Right lung (tissue), 5 donors: Measurements from ENCODE around the gene GLI3. TPM values are rescaled to one million over a fixed set of nuclear protein-coding genes. Genes with fewer than 3 reads are reported as not detected.

Experiments
- DNase-seq, 2 donors: peaks; one replicate each; pipeline ENCODE4 v3.0.0-alpha.2; 2013
- polyA plus RNA-seq, 5 donors: library from polyadenylated mRNA; unstranded; fragments of 120-200 nt; gene quantifications; one replicate each; pipeline versions ENCODE4 v1.2.1 to v1.2.3, GENCODE V29; 2013; ENCODE audit warnings: inconsistent platforms in 1 of 5, low replicate concordance in 1 of 5; ENCODE audit not compliant: insufficient read length in 5 of 5, insufficient read depth in 1 of 5

Gene GLI3
- polyA plus RNA-seq, 5 donors, result 26.5 to 35.8 (median 28.7) TPM

DNA sequence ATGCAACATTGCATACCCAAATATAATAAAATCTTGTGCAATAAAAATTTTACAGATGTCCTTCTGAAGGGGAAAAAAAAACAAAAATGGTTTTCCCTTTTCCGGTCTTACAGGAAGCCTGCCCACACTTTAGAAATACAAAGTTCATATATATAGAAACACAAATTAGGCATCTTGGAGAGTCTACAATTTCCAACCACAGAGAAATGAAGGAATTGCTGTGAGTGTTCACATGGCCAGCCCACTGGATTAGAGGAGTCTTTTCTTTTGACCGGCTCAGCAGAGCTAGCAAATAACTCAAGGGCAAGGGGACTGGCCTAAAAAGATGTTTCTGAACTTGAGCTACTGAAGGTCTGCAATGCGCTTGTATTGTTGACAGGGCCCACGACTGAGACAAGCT, 92.4 kb downstream of the GLI3 start:
- DNase-seq, result no peak

DNA sequence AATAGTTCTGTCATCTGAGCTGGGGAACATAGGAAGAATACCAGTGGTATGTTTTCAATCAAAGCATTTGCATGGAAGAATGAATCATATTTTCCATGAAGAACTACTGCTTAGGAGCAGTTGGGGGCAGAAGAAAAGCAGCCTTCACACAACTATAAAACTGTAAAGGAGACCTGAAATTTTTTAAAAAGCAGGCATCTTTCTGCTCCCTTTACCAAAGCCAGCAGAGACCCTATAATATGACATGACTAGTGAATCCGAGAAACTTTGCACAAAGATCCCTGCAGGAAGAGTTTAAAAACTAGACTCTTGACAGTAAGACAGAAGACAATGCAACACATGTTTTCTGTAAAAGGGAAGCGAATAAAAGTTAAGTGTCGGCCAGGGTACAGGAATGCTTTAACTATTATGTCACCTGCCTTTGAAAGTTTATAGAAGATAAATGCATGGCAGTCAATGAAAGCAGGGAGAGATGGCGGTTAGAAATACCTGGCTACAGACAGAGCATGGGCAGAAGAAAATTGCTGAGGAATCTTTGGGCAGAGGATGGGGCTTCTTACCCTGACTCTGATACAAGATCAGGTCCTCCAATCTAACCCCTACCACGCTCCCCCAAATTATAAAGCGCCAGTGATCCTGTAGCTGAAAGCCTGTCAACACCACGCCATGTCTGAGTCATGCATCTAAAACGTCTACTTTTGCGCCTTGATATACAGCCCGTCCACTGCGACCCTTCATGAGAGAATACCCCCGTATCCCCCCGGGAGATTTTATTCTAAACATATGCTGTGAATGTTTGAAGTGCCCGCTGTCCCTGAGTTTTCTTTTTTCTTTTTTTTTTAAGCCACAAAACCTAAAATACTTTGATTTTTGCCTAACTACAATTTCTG, 93.1 kb downstream of the GLI3 start:
- no peak for DNase-seq

DNA sequence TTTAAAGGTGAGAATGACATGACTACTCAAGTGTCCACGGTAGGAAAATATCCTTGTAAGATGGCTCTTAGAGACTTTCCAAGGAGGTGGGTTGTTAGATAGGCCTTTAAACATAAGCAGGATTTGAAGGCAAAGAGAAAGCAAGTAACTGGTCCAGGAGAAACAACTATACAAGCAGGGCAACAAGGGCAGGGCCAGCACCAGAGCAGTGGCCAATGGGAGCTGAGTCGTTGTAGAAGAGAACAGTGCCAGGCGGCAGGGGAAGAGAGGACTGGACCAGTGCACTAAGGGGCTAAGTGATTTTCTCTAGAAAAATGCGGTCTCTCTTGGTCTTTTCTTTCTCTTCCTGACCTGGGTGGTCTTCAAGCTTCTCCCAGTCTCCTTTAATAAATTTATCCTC, 94.9 kb downstream of the GLI3 start:
- DNase-seq, result no peak

DNA sequence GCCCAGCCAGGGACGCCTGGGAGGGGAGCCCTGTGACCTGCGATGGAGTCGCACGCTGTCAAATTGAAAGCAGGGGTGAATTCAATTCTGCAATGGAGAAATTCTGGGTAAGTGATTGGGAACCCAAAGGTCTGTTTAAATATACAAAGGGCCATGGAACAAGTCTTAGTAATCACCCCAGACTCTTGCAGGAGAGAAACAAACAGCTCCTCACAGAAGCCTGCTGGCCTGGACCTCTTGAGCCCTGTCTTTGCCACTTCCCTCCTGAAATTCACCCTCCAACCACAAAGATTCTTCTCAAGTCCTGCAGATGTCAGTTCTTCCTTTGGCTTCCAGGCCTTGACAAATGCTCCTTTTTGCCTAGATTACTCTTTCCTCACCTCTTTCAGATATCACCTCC, 97.3 kb downstream of the GLI3 start:
- DNase-seq, result no peak

DNA sequence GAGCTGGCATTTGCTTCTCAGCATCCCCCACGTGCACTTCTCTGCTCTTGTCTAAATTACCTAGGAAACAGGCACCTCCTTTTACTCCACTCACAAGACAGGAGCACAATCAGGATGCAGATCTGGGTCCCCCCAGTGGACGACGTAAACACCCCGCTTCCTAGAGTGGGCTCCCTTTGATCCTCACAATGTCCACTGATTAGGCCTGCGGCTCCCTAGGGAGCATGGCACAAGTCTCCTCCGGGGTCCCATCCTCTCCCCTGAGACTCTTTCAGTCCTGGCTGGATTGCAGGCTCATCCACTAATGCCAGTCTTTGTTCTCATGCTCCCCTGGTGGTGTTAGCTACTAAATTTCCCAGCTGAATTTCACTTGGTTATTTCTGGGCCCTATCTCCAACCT, 98.3 kb downstream of the GLI3 start:
- no peak for DNase-seq

DNA sequence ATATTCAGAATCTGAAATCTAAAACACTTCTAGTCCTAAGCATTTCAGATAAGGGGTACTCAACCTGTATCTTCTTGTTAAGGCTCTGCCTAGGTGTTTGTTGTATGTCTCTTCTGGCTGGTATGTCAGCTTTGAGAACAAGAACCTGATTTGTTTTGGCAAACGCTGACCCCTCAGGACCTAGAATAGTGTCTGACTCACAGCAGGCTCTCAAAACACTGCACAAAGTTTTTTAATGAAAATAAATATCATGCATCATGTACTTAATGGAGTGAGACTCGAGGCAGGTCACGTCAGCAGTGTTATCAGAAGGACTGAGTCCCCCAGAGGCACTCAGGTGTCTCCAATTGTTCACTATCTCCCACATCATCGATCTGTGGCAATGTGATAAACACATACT, 99.1 kb downstream of the GLI3 start:
- no peak for DNase-seq

DNA sequence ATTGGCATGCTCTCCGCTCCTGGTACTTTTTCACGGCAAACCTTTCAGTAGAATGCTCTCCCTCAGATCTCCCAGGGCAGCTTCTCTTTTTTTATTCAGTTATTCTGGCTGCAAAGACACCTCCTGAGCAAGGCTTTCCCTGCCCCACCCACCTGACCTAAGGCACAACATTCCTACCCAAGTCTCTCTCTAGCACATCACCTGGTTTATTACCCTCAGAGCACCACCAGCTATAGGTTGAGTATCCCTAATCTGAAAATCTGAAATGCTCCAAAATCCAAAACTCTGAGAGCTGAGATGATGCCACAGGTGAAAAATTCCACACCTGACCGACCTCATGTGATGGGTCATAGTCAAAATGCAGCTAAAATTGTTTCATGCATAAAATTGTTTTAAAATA, 99.6 kb downstream of the GLI3 start:
- DNase-seq, result no peak

DNA sequence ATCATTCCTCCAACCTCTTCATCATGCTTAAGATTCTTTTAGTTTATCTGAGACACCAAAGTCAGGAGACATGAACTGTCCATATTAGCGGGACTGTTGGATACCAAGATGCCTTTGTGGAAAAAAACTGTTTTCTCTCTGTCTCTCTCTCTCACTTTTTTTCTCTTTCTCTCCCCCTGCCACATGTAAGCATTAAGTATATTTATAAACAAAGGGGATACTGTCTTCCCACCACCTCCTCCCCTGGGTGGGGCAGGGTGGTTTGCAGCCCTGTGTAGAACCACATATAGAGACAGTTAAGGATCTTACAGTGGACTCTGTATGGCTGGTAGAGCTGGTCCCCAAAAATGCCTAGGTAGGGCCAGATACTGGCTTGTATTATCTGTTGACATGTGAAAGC, 101.3 kb downstream of the GLI3 start:
- no peak for DNase-seq

DNA sequence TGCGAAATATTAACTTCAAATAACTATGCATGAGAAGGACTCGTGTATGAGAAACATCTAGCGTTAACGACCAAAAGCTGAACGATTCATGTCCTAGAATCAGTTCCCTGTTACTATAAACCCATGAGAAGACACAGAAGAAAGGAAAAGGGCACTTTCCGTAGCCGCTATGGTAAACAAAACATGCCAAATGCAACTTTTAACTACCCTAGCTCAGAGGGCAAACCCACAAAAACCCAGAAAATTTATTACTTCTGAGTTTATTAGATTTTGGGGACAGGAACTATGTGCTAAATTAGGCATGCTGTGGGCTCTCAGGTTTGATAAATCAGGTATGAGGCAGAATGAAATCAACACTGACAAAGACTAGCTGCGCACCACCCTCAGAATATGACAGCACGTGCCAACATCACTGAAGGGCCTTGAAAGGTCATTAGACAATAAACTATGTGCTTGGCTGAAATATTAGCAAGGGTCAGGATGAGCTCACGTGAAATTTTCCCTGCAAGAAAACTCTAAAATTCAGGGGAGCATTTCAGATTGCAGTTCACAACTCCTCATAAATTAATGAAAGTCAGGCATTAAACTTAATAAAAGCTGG, 102.6 kb downstream of the GLI3 start:
- DNase-seq, result no peak

DNA sequence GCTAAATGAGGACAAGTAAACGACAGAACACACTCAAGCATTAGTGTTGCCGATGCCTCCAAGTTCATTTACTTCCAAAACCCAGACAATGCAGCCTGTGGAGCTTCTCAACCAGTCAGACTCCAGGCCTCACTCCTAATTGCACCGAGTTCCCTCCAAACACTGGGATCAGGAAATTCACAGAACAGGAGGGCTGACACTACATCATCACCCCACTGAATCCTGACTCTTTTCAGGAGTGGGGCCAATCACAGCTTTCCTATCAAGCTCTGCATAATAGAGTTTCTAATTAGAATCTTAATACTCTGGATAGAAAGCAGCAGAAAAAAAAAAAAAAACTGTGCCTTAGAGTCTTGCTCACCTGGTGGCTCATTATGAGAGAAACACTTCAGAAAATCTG, 103.7 kb downstream of the GLI3 start:
- DNase-seq, result no peak

DNA sequence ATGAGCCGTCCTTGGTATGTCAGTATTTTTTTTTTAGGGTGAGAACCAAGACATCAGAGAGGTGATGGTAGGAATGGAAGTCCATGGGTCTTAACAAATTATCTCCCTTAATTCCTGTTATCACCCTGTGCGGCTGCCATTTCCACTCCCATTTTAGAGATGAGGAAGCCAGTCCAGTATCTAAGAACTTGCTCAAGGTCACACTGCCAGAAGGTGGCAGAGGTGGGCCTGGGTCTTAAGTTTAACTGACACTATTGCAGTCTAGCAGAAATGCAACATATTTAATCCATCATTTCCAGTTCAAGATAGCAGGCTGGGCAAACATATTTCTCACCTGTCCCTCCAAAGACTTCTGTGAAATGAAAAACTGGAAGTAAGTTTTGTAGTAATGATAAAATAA, 108.3 kb downstream of the GLI3 start:
- no peak for DNase-seq

DNA sequence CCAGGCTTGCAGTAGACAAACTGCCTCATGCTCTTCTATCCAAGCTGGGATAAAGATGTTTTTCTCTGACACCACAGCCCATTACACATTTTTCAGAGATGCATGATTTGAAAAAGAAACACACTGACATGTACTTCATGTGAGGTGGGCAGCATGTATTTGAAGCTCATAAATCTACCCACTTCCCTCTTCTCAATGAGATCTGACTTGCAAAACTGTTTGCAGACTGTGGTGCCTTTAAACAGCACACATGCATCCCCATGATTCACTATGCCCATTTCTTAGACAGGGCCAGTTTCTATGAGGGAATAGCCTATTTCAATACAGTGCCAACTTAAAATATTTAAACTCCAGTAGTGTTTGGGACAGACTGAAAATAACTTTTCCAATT, 109.8 kb downstream of the GLI3 start:
- no peak for DNase-seq

DNA sequence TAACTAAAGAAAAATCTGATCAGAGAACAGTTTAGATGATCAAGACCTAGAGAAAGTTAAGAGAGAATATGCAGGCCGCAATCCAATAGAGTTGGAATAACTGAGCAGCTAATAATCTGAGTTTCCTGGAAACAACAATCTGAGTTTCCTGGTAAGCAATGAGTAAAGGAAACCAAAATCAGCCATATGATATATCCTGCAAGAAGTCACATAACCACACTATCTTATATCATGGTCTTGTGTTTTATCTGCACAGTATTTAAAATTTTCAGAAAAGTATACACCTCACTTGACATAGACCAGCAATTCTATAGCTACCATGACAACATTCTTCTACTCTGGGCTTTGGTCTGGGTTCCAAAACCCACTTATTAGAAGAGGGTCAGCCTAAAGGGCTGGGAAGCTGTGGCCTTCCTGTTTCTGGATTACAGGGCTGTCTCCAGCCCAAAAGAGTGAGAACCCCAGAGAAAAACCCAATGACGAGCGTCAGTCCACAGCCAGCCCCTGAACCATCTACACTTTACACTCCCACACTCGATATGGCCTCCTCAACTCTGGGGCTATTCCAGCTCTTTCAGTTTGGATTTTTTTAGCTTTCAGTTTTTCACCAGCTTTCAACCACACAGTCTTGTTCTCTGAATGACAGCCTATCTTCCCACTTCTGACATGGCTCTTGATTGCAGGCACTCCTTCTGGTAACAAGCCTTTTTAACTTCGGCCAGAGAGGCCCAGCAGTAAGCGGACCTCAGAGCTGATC, 110.4 kb downstream of the GLI3 start:
- no peak for DNase-seq

DNA sequence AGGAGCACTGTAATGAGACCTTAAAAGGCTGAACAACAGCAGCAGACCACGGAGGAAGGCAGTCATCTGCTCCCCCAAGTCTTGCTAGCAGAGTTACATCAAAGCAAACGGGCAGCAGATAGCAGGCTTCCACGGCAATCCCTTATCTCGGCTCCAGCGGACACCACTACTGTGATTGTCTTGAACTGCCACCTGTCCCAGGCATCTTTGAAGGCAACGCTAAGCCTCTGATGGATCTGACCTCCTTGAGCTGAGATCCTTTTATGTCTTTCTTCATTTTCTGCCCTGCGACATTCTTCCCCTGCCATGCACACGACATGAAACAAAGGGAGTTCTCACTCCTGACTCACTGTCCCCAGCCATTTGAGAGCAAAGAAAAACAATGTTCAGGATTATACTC, 111.7 kb downstream of the GLI3 start:
- no peak for DNase-seq

DNA sequence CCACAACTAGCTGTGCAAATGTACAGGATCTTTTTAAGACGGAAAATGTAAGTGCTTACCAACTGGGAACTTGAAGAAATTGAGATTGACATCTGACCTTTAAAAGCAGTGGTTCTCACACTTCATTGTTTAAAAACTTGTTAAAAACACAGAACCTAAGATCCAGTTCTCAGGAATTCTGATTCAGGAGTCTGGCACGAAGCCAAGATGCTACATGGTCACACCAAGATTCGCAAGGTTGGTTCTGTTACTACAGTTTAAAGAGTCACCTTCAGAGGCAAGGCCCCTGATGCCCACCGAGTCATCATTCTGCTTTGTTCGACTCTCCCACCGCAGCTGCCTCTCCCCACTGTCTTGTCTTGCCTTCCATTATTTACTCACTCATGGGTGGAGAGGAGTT, 113.3 kb downstream of the GLI3 start:
- DNase-seq, result no peak

DNA sequence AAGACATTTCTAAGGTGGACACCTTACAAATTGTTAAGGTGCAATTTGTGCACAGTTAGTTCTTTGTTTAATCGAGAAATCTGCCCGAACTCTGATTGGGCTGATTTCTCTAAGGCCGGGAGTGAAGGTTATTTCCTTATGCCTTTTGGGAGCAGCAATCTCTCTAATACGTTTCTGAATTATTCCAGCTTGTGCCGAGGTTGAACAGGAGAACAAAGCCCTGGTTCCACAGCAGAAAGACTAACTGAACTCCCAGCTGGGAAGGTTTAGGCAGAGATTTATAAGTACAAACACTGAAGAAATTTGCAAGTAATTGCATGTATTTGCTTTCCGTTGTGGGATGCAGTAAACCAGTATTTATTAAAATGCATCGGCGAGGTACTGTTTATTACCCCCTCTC, 116.8 kb downstream of the GLI3 start:
- DNase-seq, result no peak

DNA sequence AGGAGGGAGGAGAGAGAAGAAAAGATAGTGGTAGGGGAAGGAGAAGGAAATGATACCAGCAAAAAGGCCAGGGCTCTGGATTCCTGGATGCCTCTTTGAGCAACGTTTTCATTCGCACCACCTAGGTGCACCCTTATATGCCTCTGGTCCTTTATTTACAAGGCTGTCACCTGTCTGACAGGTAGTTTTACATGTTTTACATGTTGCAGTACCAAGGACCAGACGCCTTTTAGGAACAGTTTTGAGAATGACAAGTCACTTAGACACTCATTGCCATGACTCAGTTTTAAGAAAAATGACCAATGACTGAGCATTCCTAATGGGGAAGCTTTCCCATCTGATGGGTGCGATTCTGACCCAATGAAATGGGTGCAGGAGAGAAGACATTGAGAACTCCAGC, 119.8 kb downstream of the GLI3 start:
- DNase-seq, result no peak

DNA sequence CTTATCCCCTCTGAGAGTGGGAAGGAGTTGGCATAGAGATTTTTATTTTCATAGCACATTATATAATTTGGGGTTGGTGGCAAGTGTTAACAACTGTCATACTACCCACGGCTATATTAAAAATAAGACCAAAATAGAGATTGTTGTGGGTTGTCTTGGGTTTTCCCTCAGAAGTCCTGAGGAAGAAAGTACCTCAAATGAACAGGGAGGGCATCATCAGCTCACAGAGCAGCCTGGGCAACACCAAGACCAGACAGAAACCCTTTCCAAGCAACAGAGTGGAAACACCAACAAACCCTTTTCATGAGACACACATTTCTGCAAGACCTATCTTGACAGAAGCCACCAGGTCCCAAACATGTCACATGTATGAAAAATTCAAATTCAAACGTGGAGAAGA, 121.2 kb downstream of the GLI3 start:
- DNase-seq, result no peak

DNA sequence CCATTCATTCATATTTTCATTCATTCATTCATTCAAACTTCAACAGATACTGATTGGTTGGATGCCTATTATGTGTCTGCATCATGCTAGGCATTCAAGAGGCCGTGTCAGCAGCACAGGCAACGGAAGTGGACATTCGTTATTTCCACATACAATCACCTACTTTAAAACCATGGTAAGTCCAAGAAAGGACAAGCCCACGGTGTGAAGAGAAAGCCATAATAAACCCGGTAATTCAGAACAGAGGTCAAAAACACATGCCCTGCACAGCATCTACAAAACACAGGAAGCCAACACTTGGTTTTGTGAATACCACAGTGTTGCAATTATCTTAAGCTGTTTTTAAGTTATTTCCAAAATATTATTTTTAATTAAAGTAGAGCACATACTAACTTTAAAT, 126.7 kb downstream of the GLI3 start:
- DNase-seq, result no peak

DNA sequence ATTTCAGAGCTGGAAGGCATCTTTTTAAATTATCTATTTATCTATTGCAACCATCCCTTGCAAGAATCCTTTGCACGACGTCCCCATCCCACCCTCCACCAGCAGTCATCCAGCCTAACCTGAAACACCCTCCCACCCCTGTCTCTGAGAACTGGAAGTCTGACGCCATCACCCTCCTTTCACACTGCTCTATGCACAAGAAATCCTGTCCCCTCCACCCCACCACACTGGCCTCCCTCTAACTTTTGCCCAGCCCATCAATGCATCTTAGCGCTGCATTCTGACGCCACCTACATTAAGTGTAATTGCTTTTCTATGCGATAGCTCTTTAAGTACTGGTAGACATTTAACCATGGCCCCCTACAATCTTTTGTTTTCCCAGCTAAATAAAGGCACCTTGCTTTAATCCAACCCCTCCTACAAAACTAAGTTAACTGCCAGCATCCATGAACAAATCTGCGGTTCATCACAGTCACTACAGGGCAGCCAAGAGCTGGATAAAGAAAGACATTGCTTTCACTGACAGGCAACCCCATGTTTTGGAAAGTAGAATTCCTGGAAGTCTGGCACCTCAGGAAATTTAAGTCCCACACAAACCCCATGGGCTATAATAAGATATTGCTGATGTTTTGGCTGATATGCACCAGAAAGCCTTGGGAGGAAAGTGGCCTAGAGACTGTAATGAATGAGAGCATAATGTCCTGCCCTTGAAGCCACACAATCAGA, 128.0 kb downstream of the GLI3 start:
- peak in 1 of 2 donors; percentile 18 for DNase-seq

DNA sequence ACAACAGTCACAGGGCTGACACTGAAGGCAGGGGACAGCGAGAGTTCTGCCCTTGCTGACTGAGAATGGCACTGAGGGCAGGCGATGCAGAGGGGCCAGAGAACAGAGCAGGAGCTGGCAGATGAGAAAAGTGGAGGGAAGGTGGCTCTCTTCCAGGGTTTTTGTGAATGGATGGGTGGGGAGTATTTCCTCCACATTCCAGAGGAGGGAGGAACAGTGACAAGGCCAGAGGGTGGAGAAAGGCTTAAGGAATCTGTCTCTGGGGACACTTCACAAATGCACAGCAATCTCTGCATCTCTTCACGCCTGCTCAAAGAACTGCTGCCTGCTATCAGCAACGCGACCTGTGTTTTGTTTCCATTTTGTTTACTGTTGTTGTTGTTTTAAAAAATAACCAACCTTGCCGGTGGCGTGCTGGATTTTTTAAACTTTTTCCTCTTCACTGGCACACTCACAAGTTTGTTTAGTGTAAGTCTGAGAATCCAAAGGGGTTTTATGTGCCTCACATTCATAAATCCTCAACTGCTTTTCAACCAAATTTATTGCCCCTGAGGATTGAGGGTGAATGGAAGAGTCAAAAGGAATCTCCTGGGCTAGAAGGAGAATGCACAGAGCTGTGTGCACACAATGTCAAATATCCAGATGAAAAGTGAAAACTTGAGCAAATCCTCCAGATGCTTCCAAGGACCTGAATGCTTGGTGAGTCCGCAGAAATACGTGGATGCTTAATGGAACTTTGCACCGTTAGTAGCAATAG, 129.3 kb downstream of the GLI3 start:
- peak in 1 of 2 donors; percentile 26 for DNase-seq

DNA sequence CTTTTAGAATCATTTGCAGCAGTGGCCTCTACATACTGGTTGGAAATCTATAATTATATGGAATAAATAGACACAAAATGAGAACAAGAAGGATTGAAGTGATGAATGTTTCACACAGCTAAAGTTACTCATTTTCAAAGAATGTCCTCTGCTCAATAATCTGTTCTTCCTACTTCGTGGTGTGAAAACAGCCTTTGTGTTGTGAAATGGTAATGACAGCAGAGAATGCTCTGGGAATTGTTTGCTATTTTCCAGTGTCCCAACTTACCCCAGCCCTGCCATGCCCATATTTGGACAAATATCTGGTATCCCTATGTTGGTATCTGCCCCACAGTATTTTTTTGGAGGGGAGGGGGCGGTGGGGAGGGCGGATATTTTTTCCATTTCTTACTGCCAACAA, 130.4 kb downstream of the GLI3 start:
- no peak for DNase-seq
